GM23338 (cell line): Measurements from ENCODE around the gene GNAI3. TPM values are rescaled to one million over a fixed set of nuclear protein-coding genes. Genes with fewer than 3 reads are reported as not detected.

Experiments used
- ATAC-seq: fragments of 200-7000 bp; cut with Tn5 transposase; 3 replicates; pipeline ENCODE4 v1.9.1; 2020
- DNase-seq: peaks from one replicate; pipeline ENCODE4 v3.0.0-alpha.2; 2015; ENCODE audit warnings: low spot score
- H2AFZ ChIP-seq: fragments of 200-600 bp; sonication (generic); 2 replicates; pipeline ENCODE4 v1.8.0; 2016; ENCODE audit warnings: antibody characterized with exemption, mild to moderate bottlenecking, moderate library complexity
- H3F3A ChIP-seq: fragments of 200-600 bp; sonication (generic); replicated peaks from 2 replicates; pipeline ENCODE4 v1.8.0; 2017; ENCODE audit warnings: antibody characterized with exemption, mixed run types, low read depth
- H3K27ac ChIP-seq: fragments of 200-600 bp; sonication (generic); 2 replicates; pipeline ENCODE4 v1.6.1; 2016; ENCODE audit warnings: low read depth
- H3K27me3 ChIP-seq: fragments of 200-600 bp; sonication (generic); 2 replicates; pipeline ENCODE4 v1.8.0; 2016; ENCODE audit warnings: mild to moderate bottlenecking, mixed run types, moderate library complexity; ENCODE audit not compliant: insufficient read depth
- H3K36me3 ChIP-seq: fragments of 200-600 bp; sonication (generic); 2 replicates; pipeline ENCODE4 v1.8.0; 2016; ENCODE audit warnings: mild to moderate bottlenecking; ENCODE audit not compliant: insufficient read depth
- H3K4me1 ChIP-seq: fragments of 200-600 bp; sonication (generic); 2 replicates; pipeline ENCODE4 v1.8.0; 2016; ENCODE audit warnings: mild to moderate bottlenecking, moderate library complexity; ENCODE audit not compliant: insufficient read depth
- H3K4me2 ChIP-seq: fragments of 200-600 bp; sonication (generic); 2 replicates; pipeline ENCODE4 v1.7.1; 2017; ENCODE audit warnings: mixed run types
- H3K4me3 ChIP-seq: fragments of 200-600 bp; sonication (generic); 2 replicates; pipeline ENCODE4 v1.6.1; 2016; ENCODE audit warnings: mixed run types
- H3K79me2 ChIP-seq: fragments of 200-600 bp; sonication (generic); replicated peaks from 2 replicates; pipeline ENCODE4 v1.8.0; 2017; ENCODE audit warnings: mild to moderate bottlenecking; ENCODE audit not compliant: insufficient read depth
- H3K9me2 ChIP-seq: fragments of 200-600 bp; sonication (generic); 2 replicates; pipeline ENCODE4 v1.8.0; 2017; ENCODE audit not compliant: insufficient read depth
- H4K20me1 ChIP-seq: fragments of 200-600 bp; sonication (generic); replicated peaks from 2 replicates; pipeline ENCODE4 v1.8.0; 2017; ENCODE audit warnings: mild to moderate bottlenecking; ENCODE audit not compliant: insufficient read depth
- H3K27ac Mint-ChIP-seq: 2 replicates; pipeline ENCODE4 v1.8.0; 2020; ENCODE audit warnings: inconsistent platforms, mild to moderate bottlenecking, moderate library complexity, mixed read lengths
- H3K27me3 Mint-ChIP-seq: 3 replicates; pipeline ENCODE4 v1.8.0; 2022; ENCODE audit warnings: low read depth, mild to moderate bottlenecking, moderate library complexity, mixed read lengths, inconsistent platforms; ENCODE audit not compliant: insufficient read depth, poor library complexity
- H3K36me3 Mint-ChIP-seq: 3 replicates; pipeline ENCODE4 v1.8.0; 2021; ENCODE audit warnings: low read depth, mild to moderate bottlenecking, inconsistent platforms, moderate library complexity, mixed read lengths
- H3K4me1 Mint-ChIP-seq: 3 replicates; pipeline ENCODE4 v1.8.0; 2020; ENCODE audit warnings: mild to moderate bottlenecking, inconsistent platforms, mixed read lengths
- H3K4me3 Mint-ChIP-seq: 3 replicates; pipeline ENCODE4 v1.8.0; 2021; ENCODE audit warnings: moderate library complexity, mild to moderate bottlenecking, inconsistent platforms, mixed read lengths
- H3K9me3 Mint-ChIP-seq: 3 replicates; pipeline ENCODE4 v1.8.0; 2020; ENCODE audit warnings: moderate library complexity, mild to moderate bottlenecking, inconsistent platforms, mixed read lengths
- CREB1 ChIP-seq: fragments of 250-450 bp; sonication (Bioruptor Pico); IDR thresholded peaks from 2 replicates; pipeline ENCODE4 v1.5.0; 2020; ENCODE audit warnings: low read depth, mild to moderate bottlenecking, moderate library complexity
- EZH2 ChIP-seq: fragments of 200-600 bp; sonication (generic); IDR thresholded peaks from one replicate; pipeline ENCODE4 v1.8.0; 2017; ENCODE audit warnings: antibody characterized with exemption, mild to moderate bottlenecking, low read depth; ENCODE audit not compliant: unreplicated experiment
- EZH2phosphoT487 ChIP-seq: fragments of 200-600 bp; sonication (generic); IDR thresholded peaks from one replicate; pipeline ENCODE4 v1.8.1; 2018; ENCODE audit warnings: antibody characterized with exemption; ENCODE audit not compliant: unreplicated experiment
- JUNB ChIP-seq: IDR thresholded peaks from one replicate; pipeline ENCODE4 v1.6.1; 2016; ENCODE audit warnings: antibody characterized with exemption; ENCODE audit not compliant: unreplicated experiment
- NANOG ChIP-seq: IDR thresholded peaks from 2 replicates; pipeline ENCODE4 v1.6.1; 2016; ENCODE audit warnings: antibody characterized with exemption, borderline replicate concordance
- STAT1 ChIP-seq: IDR thresholded peaks from one replicate; pipeline ENCODE4 v1.6.1; 2016; ENCODE audit warnings: antibody characterized with exemption; ENCODE audit not compliant: unreplicated experiment
- ZNF114 ChIP-seq: fragments of 250-450 bp; sonication (Bioruptor Pico); IDR thresholded peaks from 2 replicates; pipeline ENCODE4 v1.5.0; 2020; ENCODE audit warnings: mild to moderate bottlenecking, moderate library complexity
- ZNF331 ChIP-seq: fragments of 250-450 bp; sonication (Bioruptor Pico); IDR thresholded peaks from 2 replicates; pipeline ENCODE4 v1.5.0; 2020; ENCODE audit warnings: low read depth, mild to moderate bottlenecking, moderate library complexity
- polyA plus RNA-seq: library from polyadenylated mRNA; unstranded; fragments of >200 nt; fragmentation: Nextera tagmentation; extraction: Ambion mirVana; gene quantifications from 2 replicates; pipeline ENCODE4 v1.2.1, GENCODE V29; 2016
- total RNA-seq: library from RNA; depleted of rRNA; stranded (reverse); fragments of >200 nt; shearing (Covaris generic); gene quantifications from 2 replicates; pipeline ENCODE4 v1.2.3, GENCODE V29; 2014
- TF ChIP-seq, protein P1 (sequence below): fragments of 250-450 bp; sonication (Bioruptor Pico); IDR thresholded peaks from 2 replicates; pipeline ENCODE4 v1.5.0; 2020; ENCODE audit warnings: mild to moderate bottlenecking, moderate library complexity
- TF ChIP-seq, protein P2 (sequence below), 2 experiments: fragments of 200-600 bp in 1 of 2; sonication (generic) in 1 of 2; conservative IDR thresholded peaks; 2 replicates each; pipeline versions ENCODE4 v1.5.1 to v1.6.1; 2016 to 2017; ENCODE audit warnings: antibody characterized with exemption in 2 of 2, low read depth in 2 of 2, mild to moderate bottlenecking in 2 of 2, moderate library complexity in 1 of 2

The GNAI3 gene
- total and polyA plus RNA-seq, 2 experiments from 2014 or later, result 4.5 to 10.2 TPM

DNA sequence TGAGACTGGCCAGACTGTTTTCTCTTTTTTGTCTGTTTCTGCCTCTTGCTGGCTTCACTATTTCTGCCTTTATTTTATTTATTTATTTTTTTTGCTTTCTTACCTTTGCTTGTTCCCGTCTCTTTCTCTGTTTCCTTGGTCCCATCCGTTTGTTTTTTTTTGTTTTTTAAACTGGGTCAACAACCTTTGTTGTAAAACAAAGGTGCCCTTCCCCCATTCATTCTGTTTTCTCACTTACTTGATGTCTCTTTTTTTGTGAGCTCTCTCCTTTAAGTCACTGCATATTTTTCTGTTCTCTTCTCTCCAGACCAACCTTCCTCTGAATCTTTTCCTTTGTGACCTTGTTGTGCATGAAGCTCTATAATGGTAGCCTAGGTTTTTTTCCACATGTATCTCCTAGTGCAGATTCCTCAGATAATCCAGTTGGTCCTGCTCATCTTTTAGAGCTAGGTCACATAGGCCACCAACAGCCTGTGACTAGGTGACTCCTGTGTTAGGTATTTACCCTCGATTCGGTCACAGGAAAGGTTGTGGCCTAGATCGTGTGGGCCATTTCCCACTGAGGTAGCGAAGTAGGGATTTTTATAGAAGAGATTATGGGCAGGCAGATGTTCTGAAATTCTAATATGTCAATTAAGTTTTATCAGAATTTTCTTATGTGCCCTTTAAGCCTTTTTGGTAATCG, 15.9 kb downstream of the GNAI3 start:
- Histone ChIP-seq H3K4me1 (peaks cover 40% of the 10 kb centered on the region), H3K36me3 (no peaks in the 10 kb centered on the region), H3K9me2 (no peaks in the 10 kb centered on the region), H4K20me1 (no peaks in the 10 kb centered on the region; the same call in 1 of the 2 replicates), H3K4me3 (peak overlapping the region; percentile 37), H3K27me3 (no peaks in the 10 kb centered on the region), H2AFZ (no peak overlapping the region), H3K79me2 (peaks cover 95% of the 10 kb centered on the region), H3K4me2 (peak overlapping the region; percentile 64), H3K27ac (peak overlapping the region; percentile 94), H3F3A (no peaks in the 10 kb centered on the region; the same call in 1 of the 2 replicates)
- H3K27me3 Mint-ChIP-seq, result no peaks in the 10 kb centered on the region
- ATAC-seq, result peak; percentile 60
- H3K9me3 Mint-ChIP-seq, result no peaks in the 10 kb centered on the region
- peak overlapping the region; percentile 83 for H3K27ac Mint-ChIP-seq
- peaks cover 44% of the 10 kb centered on the region for H3K4me1 Mint-ChIP-seq
- DNase-seq, result peak; percentile 86
- no peaks in the 10 kb centered on the region for H3K36me3 Mint-ChIP-seq
- TF ChIP-seq EZH2phosphoT487 (no peak), EZH2 (no peak), CREB1 (CRISPR knock-in tag) (no peak)
- H3K4me3 Mint-ChIP-seq, result peak overlapping the region; percentile 48

DNA sequence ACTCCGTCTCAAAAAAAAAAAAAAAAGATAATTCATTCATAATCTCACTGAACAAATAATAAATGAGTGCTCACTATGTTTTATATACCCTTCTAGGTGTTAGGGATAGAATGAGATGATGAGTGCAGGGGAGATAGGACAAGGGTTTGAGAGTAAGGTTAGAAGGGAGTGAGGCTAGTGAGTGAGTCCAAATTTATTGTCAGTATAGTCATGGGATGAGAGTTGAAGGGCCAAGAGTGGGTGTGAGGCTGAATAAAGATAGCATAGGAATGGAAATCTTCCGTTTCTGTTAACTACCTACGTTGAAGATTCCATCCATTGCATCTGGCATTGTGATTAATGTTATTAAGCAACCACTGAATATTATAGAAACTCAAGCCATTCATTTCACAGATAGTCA, 16.8 kb downstream of the GNAI3 start:
- DNase-seq (no peak), ATAC-seq (no peak)
- Mint-ChIP-seq H3K27me3 (no peaks in the 10 kb centered on the region), H3K27ac (peak overlapping the region; percentile 6; the same call in 1 of the 2 replicates), H3K9me3 (no peaks in the 10 kb centered on the region), H3K36me3 (no peaks in the 10 kb centered on the region), H3K4me1 (peaks cover 43% of the 10 kb centered on the region), H3K4me3 (no peak overlapping the region)
- Histone ChIP-seq H3K4me2 (peak overlapping the region; percentile 64), H3K27me3 (no peaks in the 10 kb centered on the region), H4K20me1 (no peaks in the 10 kb centered on the region; the same call in 1 of the 2 replicates), H3K4me3 (no peak overlapping the region), H3K36me3 (no peaks in the 10 kb centered on the region), H3K4me1 (peaks cover 44% of the 10 kb centered on the region), H3F3A (no peaks in the 10 kb centered on the region; the same call in 1 of the 2 replicates), H3K79me2 (peaks cover 95% of the 10 kb centered on the region), H3K27ac (peak overlapping the region; percentile 94), H2AFZ (no peak overlapping the region), H3K9me2 (no peaks in the 10 kb centered on the region)
- TF ChIP-seq, protein P1, sequence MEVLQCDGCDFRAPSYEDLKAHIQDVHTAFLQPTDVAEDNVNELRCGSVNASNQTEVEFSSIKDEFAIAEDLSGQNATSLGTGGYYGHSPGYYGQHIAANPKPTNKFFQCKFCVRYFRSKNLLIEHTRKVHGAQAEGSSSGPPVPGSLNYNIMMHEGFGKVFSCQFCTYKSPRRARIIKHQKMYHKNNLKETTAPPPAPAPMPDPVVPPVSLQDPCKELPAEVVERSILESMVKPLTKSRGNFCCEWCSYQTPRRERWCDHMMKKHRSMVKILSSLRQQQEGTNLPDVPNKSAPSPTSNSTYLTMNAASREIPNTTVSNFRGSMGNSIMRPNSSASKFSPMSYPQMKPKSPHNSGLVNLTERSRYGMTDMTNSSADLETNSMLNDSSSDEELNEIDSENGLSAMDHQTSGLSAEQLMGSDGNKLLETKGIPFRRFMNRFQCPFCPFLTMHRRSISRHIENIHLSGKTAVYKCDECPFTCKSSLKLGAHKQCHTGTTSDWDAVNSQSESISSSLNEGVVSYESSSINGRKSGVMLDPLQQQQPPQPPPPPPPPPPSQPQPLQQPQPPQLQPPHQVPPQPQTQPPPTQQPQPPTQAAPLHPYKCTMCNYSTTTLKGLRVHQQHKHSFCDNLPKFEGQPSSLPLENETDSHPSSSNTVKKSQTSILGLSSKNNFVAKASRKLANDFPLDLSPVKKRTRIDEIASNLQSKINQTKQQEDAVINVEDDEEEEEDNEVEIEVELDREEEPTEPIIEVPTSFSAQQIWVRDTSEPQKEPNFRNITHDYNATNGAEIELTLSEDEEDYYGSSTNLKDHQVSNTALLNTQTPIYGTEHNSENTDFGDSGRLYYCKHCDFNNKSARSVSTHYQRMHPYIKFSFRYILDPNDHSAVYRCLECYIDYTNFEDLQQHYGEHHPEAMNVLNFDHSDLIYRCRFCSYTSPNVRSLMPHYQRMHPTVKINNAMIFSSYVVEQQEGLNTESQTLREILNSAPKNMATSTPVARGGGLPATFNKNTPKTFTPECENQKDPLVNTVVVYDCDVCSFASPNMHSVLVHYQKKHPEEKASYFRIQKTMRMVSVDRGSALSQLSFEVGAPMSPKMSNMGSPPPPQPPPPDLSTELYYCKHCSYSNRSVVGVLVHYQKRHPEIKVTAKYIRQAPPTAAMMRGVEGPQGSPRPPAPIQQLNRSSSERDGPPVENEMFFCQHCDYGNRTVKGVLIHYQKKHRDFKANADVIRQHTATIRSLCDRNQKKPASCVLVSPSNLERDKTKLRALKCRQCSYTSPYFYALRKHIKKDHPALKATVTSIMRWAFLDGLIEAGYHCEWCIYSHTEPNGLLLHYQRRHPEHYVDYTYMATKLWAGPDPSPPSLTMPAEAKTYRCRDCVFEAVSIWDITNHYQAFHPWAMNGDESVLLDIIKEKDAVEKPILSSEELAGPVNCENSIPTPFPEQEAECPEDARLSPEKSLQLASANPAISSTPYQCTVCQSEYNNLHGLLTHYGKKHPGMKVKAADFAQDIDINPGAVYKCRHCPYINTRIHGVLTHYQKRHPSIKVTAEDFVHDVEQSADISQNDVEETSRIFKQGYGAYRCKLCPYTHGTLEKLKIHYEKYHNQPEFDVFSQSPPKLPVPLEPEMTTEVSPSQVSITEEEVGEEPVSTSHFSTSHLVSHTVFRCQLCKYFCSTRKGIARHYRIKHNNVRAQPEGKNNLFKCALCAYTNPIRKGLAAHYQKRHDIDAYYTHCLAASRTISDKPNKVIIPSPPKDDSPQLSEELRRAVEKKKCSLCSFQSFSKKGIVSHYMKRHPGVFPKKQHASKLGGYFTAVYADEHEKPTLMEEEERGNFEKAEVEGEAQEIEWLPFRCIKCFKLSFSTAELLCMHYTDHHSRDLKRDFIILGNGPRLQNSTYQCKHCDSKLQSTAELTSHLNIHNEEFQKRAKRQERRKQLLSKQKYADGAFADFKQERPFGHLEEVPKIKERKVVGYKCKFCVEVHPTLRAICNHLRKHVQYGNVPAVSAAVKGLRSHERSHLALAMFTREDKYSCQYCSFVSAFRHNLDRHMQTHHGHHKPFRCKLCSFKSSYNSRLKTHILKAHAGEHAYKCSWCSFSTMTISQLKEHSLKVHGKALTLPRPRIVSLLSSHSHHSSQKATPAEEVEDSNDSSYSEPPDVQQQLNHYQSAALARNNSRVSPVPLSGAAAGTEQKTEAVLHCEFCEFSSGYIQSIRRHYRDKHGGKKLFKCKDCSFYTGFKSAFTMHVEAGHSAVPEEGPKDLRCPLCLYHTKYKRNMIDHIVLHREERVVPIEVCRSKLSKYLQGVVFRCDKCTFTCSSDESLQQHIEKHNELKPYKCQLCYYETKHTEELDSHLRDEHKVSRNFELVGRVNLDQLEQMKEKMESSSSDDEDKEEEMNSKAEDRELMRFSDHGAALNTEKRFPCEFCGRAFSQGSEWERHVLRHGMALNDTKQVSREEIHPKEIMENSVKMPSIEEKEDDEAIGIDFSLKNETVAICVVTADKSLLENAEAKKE (CRISPR knock-in tag), result no peak
- no peak for TF ChIP-seq EZH2
- TF ChIP-seq JUNB, result no peak
- no peak for TF ChIP-seq NANOG
- TF ChIP-seq CREB1 (CRISPR knock-in tag), result no peak
- TF ChIP-seq, protein P2, sequence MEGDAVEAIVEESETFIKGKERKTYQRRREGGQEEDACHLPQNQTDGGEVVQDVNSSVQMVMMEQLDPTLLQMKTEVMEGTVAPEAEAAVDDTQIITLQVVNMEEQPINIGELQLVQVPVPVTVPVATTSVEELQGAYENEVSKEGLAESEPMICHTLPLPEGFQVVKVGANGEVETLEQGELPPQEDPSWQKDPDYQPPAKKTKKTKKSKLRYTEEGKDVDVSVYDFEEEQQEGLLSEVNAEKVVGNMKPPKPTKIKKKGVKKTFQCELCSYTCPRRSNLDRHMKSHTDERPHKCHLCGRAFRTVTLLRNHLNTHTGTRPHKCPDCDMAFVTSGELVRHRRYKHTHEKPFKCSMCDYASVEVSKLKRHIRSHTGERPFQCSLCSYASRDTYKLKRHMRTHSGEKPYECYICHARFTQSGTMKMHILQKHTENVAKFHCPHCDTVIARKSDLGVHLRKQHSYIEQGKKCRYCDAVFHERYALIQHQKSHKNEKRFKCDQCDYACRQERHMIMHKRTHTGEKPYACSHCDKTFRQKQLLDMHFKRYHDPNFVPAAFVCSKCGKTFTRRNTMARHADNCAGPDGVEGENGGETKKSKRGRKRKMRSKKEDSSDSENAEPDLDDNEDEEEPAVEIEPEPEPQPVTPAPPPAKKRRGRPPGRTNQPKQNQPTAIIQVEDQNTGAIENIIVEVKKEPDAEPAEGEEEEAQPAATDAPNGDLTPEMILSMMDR (conservative IDR thresholded peaks at IDR 0.05; ENCODE audit: low read depth in 2 of 2), result no peak
- no peak for TF ChIP-seq STAT1
- TF ChIP-seq ZNF114, result no peak
- TF ChIP-seq ZNF331, result no peak
